GM12874 (cell line): ENCODE results near the gene ADH1A.

Experiments used
- CTCF ChIP-seq: IDR thresholded peaks from 2 replicates; pipeline ENCODE4 v1.5.1; 2011; ENCODE audit warnings: low read depth, mild to moderate bottlenecking, control low read depth, low read length, moderate library complexity; ENCODE audit not compliant: insufficient read depth

The ADH1A gene

DNA sequence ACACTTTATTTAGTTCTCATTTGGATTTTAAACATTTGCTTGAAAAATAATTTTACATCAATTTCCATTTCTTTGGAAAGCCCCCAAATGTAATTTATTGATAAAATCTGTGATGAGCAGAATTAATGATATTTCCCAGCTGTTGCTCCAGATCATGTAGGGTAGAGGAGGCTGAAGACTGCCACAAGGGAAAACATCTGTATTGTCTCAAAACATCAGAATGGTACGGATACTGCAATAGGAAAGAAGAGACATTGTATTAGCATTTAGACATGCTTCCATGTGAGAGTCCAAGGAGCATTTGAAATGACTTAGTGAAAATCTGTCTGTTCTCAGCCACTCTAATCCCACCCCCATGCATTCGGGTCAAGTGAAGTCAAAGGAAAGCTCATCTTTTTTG lies 14.4 kb downstream of the ADH1A start:
- no peak for TF ChIP-seq CTCF

DNA sequence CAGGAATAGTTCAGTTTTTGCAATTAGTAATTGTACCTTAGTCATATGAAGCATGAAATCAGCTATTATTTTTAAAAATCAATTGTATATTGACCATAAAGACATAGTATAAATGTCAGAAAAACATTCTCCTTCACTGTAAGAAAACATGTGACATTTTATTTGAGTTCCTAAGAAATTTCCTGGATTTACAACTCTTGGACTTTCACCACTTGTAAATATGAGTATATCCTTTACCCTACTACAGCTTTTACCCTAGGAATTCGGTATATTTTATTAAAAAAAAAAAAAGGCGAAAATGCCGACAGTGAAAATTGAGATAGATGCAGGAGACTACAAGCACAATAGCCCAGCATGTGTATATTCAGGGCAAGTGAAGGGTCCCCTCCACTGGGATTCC lies 14.9 kb downstream of the ADH1A start:
- TF ChIP-seq CTCF = no peak

- TF ChIP-seq CTCF = no peak
Observed at GRCh38 chr4:99275050-99275449, 15.7 kb downstream of the ADH1A start.

DNA sequence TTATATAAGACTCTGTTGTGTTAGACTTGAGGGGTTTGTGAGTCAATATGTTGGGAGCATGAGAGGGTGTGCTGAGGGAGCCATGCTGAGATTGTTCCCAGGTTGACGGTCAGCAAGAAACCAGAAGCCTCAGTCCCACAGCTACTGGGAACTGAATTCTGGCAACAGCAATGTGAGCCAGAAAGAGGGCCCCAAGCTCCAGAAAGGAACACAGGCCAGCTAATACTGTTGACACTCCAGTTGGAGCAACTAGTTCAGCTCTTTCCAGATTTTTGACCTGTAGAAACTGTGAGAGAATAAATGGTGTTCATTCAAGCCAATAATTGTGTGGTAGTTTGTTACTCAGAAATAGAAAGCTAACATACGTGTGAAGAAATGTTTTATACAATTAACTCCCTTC lies 17.1 kb downstream of the ADH1A start:
- TF ChIP-seq CTCF = no peak

- no peak for TF ChIP-seq CTCF
Observed at GRCh38 chr4:99264927-99265326, 25.9 kb downstream of the ADH1A start.

GRCh38 chr4:99252746-99253145 lies 38.0 kb downstream of the ADH1A start:
- TF ChIP-seq CTCF = no peak

- TF ChIP-seq CTCF = no peak
Observed at GRCh38 chr4:99248714-99249113, 42.1 kb downstream of the ADH1A start.

- TF ChIP-seq CTCF = no peak
Observed at GRCh38 chr4:99235955-99236354, 54.8 kb downstream of the ADH1A start.
